Measurements from ENCODE around the gene PUS3. TPM values are rescaled to one million over a fixed set of nuclear protein-coding genes. Genes with fewer than 3 reads are reported as not detected.

Gene PUS3
- total RNA-seq, 1 donor from 2014 or later: 14.3 TPM

DNA sequence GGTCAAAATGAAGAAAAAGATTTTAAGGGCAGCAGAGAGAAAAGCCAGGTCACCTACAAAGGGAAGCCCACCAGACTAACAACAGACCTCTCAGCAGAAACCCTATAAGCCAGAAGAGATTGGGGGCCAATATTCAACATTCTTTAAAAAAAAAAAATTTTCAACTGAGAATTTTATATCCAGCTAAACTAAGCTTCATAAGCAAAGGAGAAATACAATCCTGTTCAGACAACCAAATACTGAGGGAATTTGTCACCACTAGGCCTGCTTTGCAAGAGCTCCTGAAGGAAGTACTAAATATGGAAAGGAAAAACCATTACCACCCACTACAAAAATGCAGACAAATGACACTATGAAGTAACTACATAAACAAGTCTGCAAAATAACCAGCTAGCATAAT, 56.8 kb downstream of the PUS3 start:
- no peaks in the 10 kb centered on the region for H3K27me3 Mint-ChIP-seq (ENCODE audit: low read depth, unreplicated experiment)
- Histone ChIP-seq H4K20me1 (ENCODE audit: insufficient read depth, low read length) (no peaks in the 10 kb centered on the region), H3K36me3 (ENCODE audit: insufficient read depth, low read length) (no peaks in the 10 kb centered on the region), H3K4me2 (ENCODE audit: low read length) (no peak overlapping the region), H3K27ac (ENCODE audit: low read depth, low read length) (no peak overlapping the region), H3K79me2 (ENCODE audit: insufficient read depth, low read length) (no peaks in the 10 kb centered on the region), H2AFZ (ENCODE audit: low read depth, low read length) (no peak overlapping the region), H3K4me3 (ENCODE audit: insufficient read depth, low read depth, low read length) (no peak overlapping the region), H3K4me1 (ENCODE audit: insufficient read depth, low read length) (no peaks in the 10 kb centered on the region), H3K9ac (ENCODE audit: low read length) (no peak overlapping the region), H3K27me3 (ENCODE audit: insufficient read depth, low read length) (no peaks in the 10 kb centered on the region), H3K9me3 (ENCODE audit: insufficient read depth, low read depth, low read length) (no peaks in the 10 kb centered on the region)
- DNase-seq (ENCODE audit: low read depth) (no peak), FAIRE-seq (no peak)
- H3K9me3 Mint-ChIP-seq (ENCODE audit: unreplicated experiment): peaks cover 13% of the 10 kb centered on the region
- no peak overlapping the region for H3K4me3 Mint-ChIP-seq (ENCODE audit: unreplicated experiment)
- no peak overlapping the region for H3K27ac Mint-ChIP-seq (ENCODE audit: unreplicated experiment)
- H3K36me3 Mint-ChIP-seq (ENCODE audit: low read depth, unreplicated experiment): peaks cover 1% of the 10 kb centered on the region
- no peaks in the 10 kb centered on the region for H3K4me1 Mint-ChIP-seq (ENCODE audit: low read depth, unreplicated experiment)
- no peak for TF ChIP-seq EZH2 (IDR thresholded peaks at IDR 0.05; ENCODE audit: insufficient read depth, low read length)
- TF ChIP-seq, protein P1, sequence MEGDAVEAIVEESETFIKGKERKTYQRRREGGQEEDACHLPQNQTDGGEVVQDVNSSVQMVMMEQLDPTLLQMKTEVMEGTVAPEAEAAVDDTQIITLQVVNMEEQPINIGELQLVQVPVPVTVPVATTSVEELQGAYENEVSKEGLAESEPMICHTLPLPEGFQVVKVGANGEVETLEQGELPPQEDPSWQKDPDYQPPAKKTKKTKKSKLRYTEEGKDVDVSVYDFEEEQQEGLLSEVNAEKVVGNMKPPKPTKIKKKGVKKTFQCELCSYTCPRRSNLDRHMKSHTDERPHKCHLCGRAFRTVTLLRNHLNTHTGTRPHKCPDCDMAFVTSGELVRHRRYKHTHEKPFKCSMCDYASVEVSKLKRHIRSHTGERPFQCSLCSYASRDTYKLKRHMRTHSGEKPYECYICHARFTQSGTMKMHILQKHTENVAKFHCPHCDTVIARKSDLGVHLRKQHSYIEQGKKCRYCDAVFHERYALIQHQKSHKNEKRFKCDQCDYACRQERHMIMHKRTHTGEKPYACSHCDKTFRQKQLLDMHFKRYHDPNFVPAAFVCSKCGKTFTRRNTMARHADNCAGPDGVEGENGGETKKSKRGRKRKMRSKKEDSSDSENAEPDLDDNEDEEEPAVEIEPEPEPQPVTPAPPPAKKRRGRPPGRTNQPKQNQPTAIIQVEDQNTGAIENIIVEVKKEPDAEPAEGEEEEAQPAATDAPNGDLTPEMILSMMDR (IDR thresholded peaks at IDR 0.05; ENCODE audit: insufficient read depth, low read depth, low read length): no peak

Other genes starting within 250 kb of the PUS3 start
- gene ACRV1, start 222.4 kb downstream of the PUS3 start, total RNA-seq: not detected in 2 replicates
- gene PATE1, start 156.9 kb downstream of the PUS3 start, total RNA-seq: not detected in 2 replicates
- gene PATE2, start 124.4 kb downstream of the PUS3 start, total RNA-seq: 0.16 TPM in 1 of 2 replicates, not detected in the other
- gene PATE3, start 115.1 kb downstream of the PUS3 start, total RNA-seq: not detected in 2 replicates
- not detected in 2 replicates for gene PATE4, start 69.9 kb downstream of the PUS3 start, total RNA-seq
- 3.2 TPM in 2 replicates for gene HYLS1, start 15.5 kb downstream of the PUS3 start, total RNA-seq
- 0.70 and 1.1 TPM in 2 replicates for gene DDX25, start 1.3 kb upstream of the PUS3 start, total RNA-seq
- not detected in 2 replicates for gene VSIG10L2, start 42.8 kb upstream of the PUS3 start, total RNA-seq
- 15.5 and 17.0 TPM in 2 replicates for gene CDON, start 159.7 kb upstream of the PUS3 start, total RNA-seq

Data from astrocyte (in vitro differentiated cells and primary cell).